Measurements from ENCODE around the gene C1orf115. TPM values are rescaled to one million over a fixed set of nuclear protein-coding genes. Genes with fewer than 3 reads are reported as not detected.

C1orf115 gene
- total and polyA plus RNA-seq, 7 donors, result 3.9 to 197 (median 8.9) TPM

- DNase-seq, result no peak
- WGBS, 2 donors, result 84 to 90% methylated on average over 7 of the region's 7 CpGs
- intact Hi-C loops (cut with DNase I), result no loop called here
Measured at GRCh38 chr1:220705782-220706181, 15.6 kb downstream of the C1orf115 start.

GRCh38 chr1:220706480-220706879 lies 16.3 kb downstream of the C1orf115 start:
- H3K4me1 ChIP-seq, result no peaks in the 10 kb centered on the region
- intact Hi-C loops (cut with DNase I), result no loop called here
- no peak overlapping the region for H3K27ac ChIP-seq
- H3K36me3 ChIP-seq, result no peaks in the 10 kb centered on the region
- no peak for DNase-seq
- no peak overlapping the region for H3K4me3 ChIP-seq
- WGBS, 2 donors, result 83 to 85% methylated on average over 9 of the region's 9 CpGs
- no peaks in the 10 kb centered on the region for H3K9me3 ChIP-seq
- TF ChIP-seq POLR2A (IDR thresholded peaks at IDR 0.05) (no peak), POLR2AphosphoS5 (IDR thresholded peaks at IDR 0.05) (no peak), CTCF (IDR thresholded peaks at IDR 0.05) (no peak), EP300 (IDR thresholded peaks at IDR 0.05) (no peak)
- no peaks in the 10 kb centered on the region for H3K27me3 ChIP-seq

More at GRCh38 chr1:220705782-220706181, 15.6 kb downstream of the C1orf115 start:
- no peaks in the 10 kb centered on the region for H3K27me3 ChIP-seq
- no peak for TF ChIP-seq POLR2A (IDR thresholded peaks at IDR 0.05)
- TF ChIP-seq EP300 (IDR thresholded peaks at IDR 0.05), result no peak
- TF ChIP-seq POLR2AphosphoS5 (IDR thresholded peaks at IDR 0.05), result no peak
- no peak for TF ChIP-seq CTCF (IDR thresholded peaks at IDR 0.05)
- no peak overlapping the region for H3K27ac ChIP-seq
- no peaks in the 10 kb centered on the region for H3K36me3 ChIP-seq
- no peak overlapping the region for H3K4me3 ChIP-seq
- peaks cover 0 to 4% (median under 1%) of the 10 kb centered on the region in 4 donors for H3K4me1 ChIP-seq
- no peaks in the 10 kb centered on the region for H3K9me3 ChIP-seq

GRCh38 chr1:220707160-220707559 lies 17.0 kb downstream of the C1orf115 start:
- Histone ChIP-seq H3K4me1 (no peaks in the 10 kb centered on the region), H3K27ac (no peak overlapping the region), H3K4me3 (no peak overlapping the region), H3K27me3 (no peaks in the 10 kb centered on the region), H3K9me3 (no peaks in the 10 kb centered on the region), H3K36me3 (no peaks in the 10 kb centered on the region)
- TF ChIP-seq POLR2AphosphoS5 (IDR thresholded peaks at IDR 0.05) (no peak), EP300 (IDR thresholded peaks at IDR 0.05) (no peak), POLR2A (IDR thresholded peaks at IDR 0.05) (no peak), CTCF (IDR thresholded peaks at IDR 0.05) (no peak)
- intact Hi-C loops (cut with DNase I), result no loop called here
- no peak for DNase-seq
- 88 to 92% methylated on average over 10 of the region's 10 CpGs for WGBS, 2 donors

GRCh38 chr1:220708244-220708643 lies 18.1 kb downstream of the C1orf115 start:
- WGBS, 2 donors, result 90 to 98% methylated on average over 4 of the region's 4 CpGs
- no peak for TF ChIP-seq POLR2A (IDR thresholded peaks at IDR 0.05)
- TF ChIP-seq CTCF (IDR thresholded peaks at IDR 0.05), result no peak
- TF ChIP-seq EP300 (IDR thresholded peaks at IDR 0.05), result no peak
- no peak for TF ChIP-seq POLR2AphosphoS5 (IDR thresholded peaks at IDR 0.05)
- no peak overlapping the region for H3K4me3 ChIP-seq
- no peaks in the 10 kb centered on the region for H3K27me3 ChIP-seq
- no peak for DNase-seq
- no peaks in the 10 kb centered on the region for H3K9me3 ChIP-seq
- H3K27ac ChIP-seq, result no peak overlapping the region
- H3K36me3 ChIP-seq, result no peaks in the 10 kb centered on the region
- intact Hi-C loops (cut with DNase I), result no loop called here
- no peaks in the 10 kb centered on the region for H3K4me1 ChIP-seq

Data from sigmoid colon (tissue), 7 donors.